Breast epithelium (tissue), 4 donors: ENCODE measurements around the gene MUCL1. TPM values are rescaled to one million over a fixed set of nuclear protein-coding genes. Genes with fewer than 3 reads are reported as not detected.
"Not testable (repeated sequence)": the region's sequence is repeated elsewhere in the genome, so short reads cannot be mapped to it uniquely, and the experiment has no call there.

Experiments
- DNase-seq, 2 donors: peaks; one replicate each; pipeline ENCODE4 v3.0.0-alpha.2; 2019; ENCODE audit warnings: low spot score in 2 of 2
- H3K27ac ChIP-seq, 2 donors: fragments of 200-600 bp; sonication (generic) in 1 of 2; one replicate each; pipeline ENCODE4 v1.5.1; 2016 to 2019; ENCODE audit warnings: mild to moderate bottlenecking in 1 of 2
- H3K27me3 ChIP-seq, 2 donors: fragments of 200-600 bp; sonication (generic) in 1 of 2; one replicate each; pipeline versions ENCODE4 v1.5.1 to v1.6.0; 2017 to 2019; ENCODE audit warnings: control low read depth in 1 of 2, mild to moderate bottlenecking in 1 of 2
- H3K36me3 ChIP-seq: fragments of 200-600 bp; one replicate; pipeline ENCODE4 v1.5.1; 2019
- H3K4me1 ChIP-seq, 2 donors: fragments of 200-600 bp; sonication (generic); one replicate each; pipeline ENCODE4 v1.5.1; 2016 to 2019; ENCODE audit warnings: control low read depth in 1 of 2
- H3K4me3 ChIP-seq, 3 donors: fragments of 200-600 bp; sonication (generic); 1 replicate in 2 of 3; 2 replicates in 1 of 3; pipeline ENCODE4 v1.5.1; 2016 to 2019; ENCODE audit warnings: mild to moderate bottlenecking in 3 of 3, moderate library complexity in 2 of 3
- H3K9me3 ChIP-seq, 2 donors: fragments of 200-600 bp; sonication (generic) in 1 of 2; one replicate each; pipeline ENCODE4 v1.5.1; 2016 to 2019; ENCODE audit warnings: control low read depth in 1 of 2
- CTCF ChIP-seq, 3 donors: fragments of 450-650 bp; IDR thresholded peaks; one replicate each; pipeline ENCODE4 v1.5.1; 2016 to 2017; ENCODE audit warnings: antibody characterized with exemption in 3 of 3, mild to moderate bottlenecking in 3 of 3, moderate library complexity in 3 of 3
- POLR2A ChIP-seq: fragments of 450-650 bp; IDR thresholded peaks from one replicate; pipeline ENCODE4 v1.6.1; 2016; ENCODE audit warnings: antibody characterized with exemption, mild to moderate bottlenecking, moderate library complexity
- POLR2AphosphoS5 ChIP-seq, 3 donors: sonication (generic); formaldehyde crosslinking; IDR thresholded peaks; one replicate each; pipeline ENCODE4 v1.6.1; 2017; ENCODE audit warnings: antibody characterized with exemption in 3 of 3
- intact Hi-C: fragments of 100-400 bp; cut with DNase I; formaldehyde crosslinking; loops from one replicate; pipeline ENCODE4 v1.15.1; 2023; ENCODE audit warnings: low total_unique reads
- total RNA-seq, 3 donors: library from RNA; depleted of rRNA; stranded (reverse); fragments of >200 nt; gene quantifications; one replicate each; pipeline ENCODE4 v1.1.0, GENCODE V29; 2016

MUCL1 gene
- total RNA-seq, 3 donors from 2014 or later, result 3.4 to 4,156 (median 95.6) TPM

- no peaks in the 10 kb centered on the region for H3K4me1 ChIP-seq
- no peaks in the 10 kb centered on the region for H3K36me3 ChIP-seq
- intact Hi-C loops, result no loop called here
- no peaks in the 10 kb centered on the region for H3K27me3 ChIP-seq
- H3K4me3 ChIP-seq, result no peak overlapping the region
- TF ChIP-seq CTCF (IDR thresholded peaks at IDR 0.05), result no peak
- no peak for TF ChIP-seq POLR2AphosphoS5 (IDR thresholded peaks at IDR 0.05)
- no peak for TF ChIP-seq POLR2A
- H3K9me3 ChIP-seq, result no peaks in the 10 kb centered on the region
- DNase-seq, result no peak
- H3K27ac ChIP-seq, result no peak overlapping the region
These were observed 16.3 kb downstream of the MUCL1 start for GRCh38 chr12:54870617-54871016.

GRCh38 chr12:54879150-54879549, 24.8 kb downstream of the MUCL1 start:
- Histone ChIP-seq H3K9me3 (no peaks in the 10 kb centered on the region), H3K27me3 (no peaks in the 10 kb centered on the region)

GRCh38 chr12:54879579-54879978, 25.3 kb downstream of the MUCL1 start:
- H3K27me3 ChIP-seq, result no peaks in the 10 kb centered on the region
- no peaks in the 10 kb centered on the region for H3K36me3 ChIP-seq
- intact Hi-C loops, result no loop called here
- no peaks in the 10 kb centered on the region for H3K9me3 ChIP-seq
- no peak for DNase-seq
- no peak for TF ChIP-seq CTCF (IDR thresholded peaks at IDR 0.05)
- TF ChIP-seq POLR2A, result no peak
- TF ChIP-seq POLR2AphosphoS5 (IDR thresholded peaks at IDR 0.05), result no peak
- no peaks in the 10 kb centered on the region for H3K4me1 ChIP-seq
- no peak overlapping the region for H3K4me3 ChIP-seq
- H3K27ac ChIP-seq, result no peak overlapping the region

More at GRCh38 chr12:54879150-54879549, 24.8 kb downstream of the MUCL1 start:
- Histone ChIP-seq H3K4me1 (no peaks in the 10 kb centered on the region), H3K36me3 (no peaks in the 10 kb centered on the region), H3K4me3 (no peak overlapping the region), H3K27ac (no peak overlapping the region)
- TF ChIP-seq POLR2A (no peak), CTCF (IDR thresholded peaks at IDR 0.05) (no peak), POLR2AphosphoS5 (IDR thresholded peaks at IDR 0.05) (no peak)
- intact Hi-C loops, result no loop called here
- DNase-seq, result no peak

GRCh38 chr12:54882079-54882478, 27.8 kb downstream of the MUCL1 start:
- no peaks in the 10 kb centered on the region for H3K27me3 ChIP-seq
- intact Hi-C loops, result no loop called here
- DNase-seq, result no peak
- no peaks in the 10 kb centered on the region for H3K36me3 ChIP-seq
- no peaks in the 10 kb centered on the region for H3K4me1 ChIP-seq
- TF ChIP-seq POLR2AphosphoS5 (IDR thresholded peaks at IDR 0.05) (no peak), CTCF (IDR thresholded peaks at IDR 0.05) (no peak), POLR2A (no peak)
- H3K4me3 ChIP-seq, result no peak overlapping the region
- no peak overlapping the region for H3K27ac ChIP-seq
- H3K9me3 ChIP-seq, result no peaks in the 10 kb centered on the region

- DNase-seq, intact Hi-C loops, H3K4me3 ChIP-seq, H3K9me3 ChIP-seq, H3K4me1 ChIP-seq, H3K27ac ChIP-seq, H3K27me3 ChIP-seq, H3K36me3 ChIP-seq: not testable (repeated sequence)
These were observed 28.3 kb downstream of the MUCL1 start for GRCh38 chr12:54882597-54882996.

- H3K4me1 ChIP-seq, intact Hi-C loops, DNase-seq, H3K27ac ChIP-seq, H3K4me3 ChIP-seq, H3K36me3 ChIP-seq, H3K9me3 ChIP-seq, H3K27me3 ChIP-seq: not testable (repeated sequence)
These were observed 34.1 kb downstream of the MUCL1 start for GRCh38 chr12:54888428-54888827.
